IPS-20b (cell line): Measurements from ENCODE around the gene TSPAN31.

Experiments used
- H3K27ac ChIP-seq: one replicate; pipeline ENCODE4 v1.5.1; 2013; ENCODE audit warnings: low read length
- H3K27me3 ChIP-seq: 2 replicates; pipeline ENCODE4 v1.6.1; 2013; ENCODE audit warnings: mild to moderate bottlenecking, low read length, inconsistent platforms; ENCODE audit not compliant: insufficient read depth
- H3K36me3 ChIP-seq: 2 replicates; pipeline ENCODE4 v1.6.1; 2013; ENCODE audit warnings: low read depth, mild to moderate bottlenecking, inconsistent platforms, low read length, moderate library complexity; ENCODE audit not compliant: insufficient read depth
- H3K4me1 ChIP-seq: 2 replicates; pipeline ENCODE4 v1.6.1; 2013; ENCODE audit warnings: mild to moderate bottlenecking, control low read depth, inconsistent platforms, low read length, moderate library complexity; ENCODE audit not compliant: insufficient read depth
- H3K4me3 ChIP-seq: 2 replicates; pipeline ENCODE4 v1.5.1; 2013; ENCODE audit warnings: mild to moderate bottlenecking, low read length, inconsistent platforms
- H3K9ac ChIP-seq: 2 replicates; pipeline ENCODE4 v1.6.1; 2013; ENCODE audit warnings: low read depth, mild to moderate bottlenecking, inconsistent platforms, low read length, moderate library complexity
- H3K9me3 ChIP-seq: 2 replicates; pipeline ENCODE4 v1.6.1; 2013; ENCODE audit warnings: mild to moderate bottlenecking, low read depth, low read length, inconsistent platforms; ENCODE audit not compliant: insufficient read depth

TSPAN31 gene

DNA sequence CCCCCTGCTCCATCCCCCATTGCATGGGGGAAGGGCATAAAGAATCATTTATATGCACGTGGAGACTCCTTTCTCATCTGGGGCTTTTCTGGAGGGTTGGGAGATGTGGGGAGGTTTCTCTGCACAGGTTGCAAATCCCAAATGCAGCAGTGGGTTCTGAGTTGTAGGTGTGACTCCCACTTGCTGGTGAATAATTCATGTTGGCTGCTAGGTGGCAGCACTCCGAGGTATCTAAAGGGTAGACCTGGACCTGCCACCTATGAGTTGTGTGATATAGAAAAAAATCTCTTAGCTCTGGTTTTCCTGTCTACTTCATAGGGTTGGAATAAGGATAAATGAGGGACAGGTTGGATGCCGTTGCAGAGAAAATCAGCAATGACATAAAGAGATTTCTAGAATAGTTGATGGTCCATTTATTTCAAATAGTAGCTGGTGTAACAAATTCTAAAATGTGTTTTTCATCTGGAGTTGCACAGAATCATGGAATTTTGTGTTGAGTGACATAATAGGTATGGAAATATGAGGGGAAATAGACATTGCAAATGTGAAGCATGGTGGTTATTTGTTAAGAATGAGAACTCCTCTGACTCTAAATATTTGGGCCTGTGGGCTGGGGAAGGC, 14.6 kb downstream of the TSPAN31 start:
- Histone ChIP-seq H3K36me3 (no peaks in the 10 kb centered on the region), H3K9ac (no peak overlapping the region), H3K9me3 (no peaks in the 10 kb centered on the region), H3K4me3 (no peak overlapping the region), H3K27ac (no peak overlapping the region), H3K27me3 (peaks cover 67% of the 10 kb centered on the region), H3K4me1 (peaks cover 7% of the 10 kb centered on the region; the same call in 1 of the 2 replicates)

DNA sequence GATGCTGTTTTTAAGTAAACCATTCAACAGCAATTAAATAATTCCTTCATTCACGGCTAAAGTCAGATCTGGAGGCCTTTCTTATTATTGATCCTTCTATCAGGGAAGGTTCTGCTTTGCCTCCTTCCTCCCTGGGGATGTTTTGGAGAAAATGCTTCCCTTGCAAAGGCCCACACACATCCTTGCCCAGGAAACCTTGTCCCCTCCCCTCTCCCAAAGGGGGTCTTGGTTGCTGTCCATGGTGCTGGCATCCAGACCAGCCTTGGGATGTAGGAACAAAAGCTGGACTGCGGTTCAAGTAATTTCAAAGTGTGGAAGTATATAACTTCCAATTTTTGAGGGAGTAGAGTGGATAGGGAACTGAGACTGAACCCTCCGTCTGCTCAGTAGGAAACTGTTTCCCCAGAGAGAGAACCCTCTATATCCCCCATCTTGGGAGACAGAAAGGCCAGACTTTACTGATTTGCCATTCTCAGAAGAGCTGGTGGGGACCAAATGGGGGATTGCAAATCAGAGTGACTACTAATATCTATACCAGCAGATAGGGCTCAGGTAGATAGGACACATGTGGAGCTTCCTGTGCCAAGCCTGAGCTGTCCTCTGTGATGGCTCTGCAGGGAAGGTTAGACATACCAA, 15.6 kb downstream of the TSPAN31 start:
- Histone ChIP-seq H3K27me3 (peaks cover 72% of the 10 kb centered on the region), H3K36me3 (no peaks in the 10 kb centered on the region), H3K4me3 (no peak overlapping the region), H3K9me3 (no peaks in the 10 kb centered on the region), H3K4me1 (peaks cover 7% of the 10 kb centered on the region; the same call in 1 of the 2 replicates), H3K27ac (no peak overlapping the region), H3K9ac (no peak overlapping the region)

DNA sequence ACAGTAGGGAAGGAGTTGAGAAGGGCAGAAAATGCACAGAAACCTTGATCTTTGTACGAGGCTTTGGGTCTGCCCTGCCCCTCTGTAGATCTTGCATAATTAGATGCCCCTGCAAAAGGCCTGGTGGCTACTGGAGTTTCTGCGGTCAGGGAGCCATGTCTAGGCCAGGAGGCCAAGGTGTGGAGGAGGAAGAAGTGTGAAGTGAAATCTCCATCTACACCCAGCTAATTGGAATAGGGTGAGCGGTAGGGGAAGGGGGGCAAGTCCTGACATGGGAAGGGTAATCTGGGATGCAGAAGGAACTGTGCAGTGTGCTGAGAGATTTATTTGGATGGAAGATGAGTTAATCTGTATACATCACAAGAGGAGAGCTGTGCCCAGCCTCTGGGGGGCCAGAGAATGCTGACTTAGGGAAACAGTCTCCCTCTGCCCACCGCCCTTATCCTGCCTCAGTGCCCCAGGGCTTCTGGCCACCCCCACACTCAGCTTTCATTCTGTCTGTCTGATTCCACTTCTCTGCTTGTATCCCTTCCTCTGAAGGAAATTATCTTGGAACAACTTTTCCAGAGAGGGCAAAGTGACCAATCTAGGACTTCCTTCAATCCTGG, 16.7 kb downstream of the TSPAN31 start:
- peaks cover 72% of the 10 kb centered on the region for H3K27me3 ChIP-seq
- no peak overlapping the region for H3K4me3 ChIP-seq
- H3K4me1 ChIP-seq: peaks cover 6% of the 10 kb centered on the region; the same call in 1 of the 2 replicates
- H3K9me3 ChIP-seq: no peaks in the 10 kb centered on the region
- H3K27ac ChIP-seq: no peak overlapping the region
- H3K36me3 ChIP-seq: no peaks in the 10 kb centered on the region
- H3K9ac ChIP-seq: no peak overlapping the region

GRCh38 chr12:57762463-57762862, 17.6 kb downstream of the TSPAN31 start:
- H3K27ac ChIP-seq: no peak overlapping the region
- H3K4me1 ChIP-seq: peaks cover 9% of the 10 kb centered on the region; the same call in 1 of the 2 replicates
- no peak overlapping the region for H3K4me3 ChIP-seq
- H3K27me3 ChIP-seq: peaks cover 72% of the 10 kb centered on the region
- no peaks in the 10 kb centered on the region for H3K36me3 ChIP-seq
- H3K9ac ChIP-seq: no peak overlapping the region
- no peaks in the 10 kb centered on the region for H3K9me3 ChIP-seq

DNA sequence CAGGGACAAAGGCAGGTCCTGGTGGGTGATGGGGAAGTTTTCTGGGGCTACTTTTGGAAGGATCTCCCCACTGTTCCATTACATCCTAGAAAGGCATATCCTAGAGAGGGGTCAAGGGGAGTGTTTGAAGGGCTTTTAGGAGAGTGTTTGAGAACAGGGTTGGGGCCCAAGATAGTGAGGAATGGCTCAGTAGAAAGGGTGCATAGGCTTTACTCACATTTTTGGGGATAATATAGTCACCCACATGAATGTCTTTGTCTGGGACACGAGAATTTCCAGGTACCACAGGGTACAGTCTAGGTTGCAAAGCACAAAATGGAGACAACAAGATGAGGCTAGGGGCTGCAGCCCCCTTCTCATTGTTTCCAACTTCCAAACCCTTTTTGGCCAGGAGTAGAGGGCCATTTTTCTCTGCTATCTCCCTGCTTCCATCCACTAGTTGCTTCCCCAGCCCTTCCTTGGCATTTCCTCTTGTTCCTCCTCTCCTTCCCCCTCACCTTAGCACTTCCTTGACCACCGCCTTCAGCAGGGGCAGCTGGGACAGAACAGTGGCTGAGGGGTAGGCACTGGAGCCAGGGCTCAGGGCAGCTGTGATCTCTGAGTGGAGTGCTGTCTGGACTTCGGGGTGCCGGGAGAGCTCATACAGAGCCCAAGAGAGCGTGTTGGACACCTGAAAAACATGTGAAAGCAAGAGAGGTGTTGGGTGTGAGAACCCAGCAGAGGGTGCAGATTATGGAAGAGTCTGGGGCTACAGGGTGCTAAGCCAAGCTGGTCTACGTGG, 19.2 kb downstream of the TSPAN31 start:
- Histone ChIP-seq H3K27me3 (peaks cover 69% of the 10 kb centered on the region), H3K9me3 (no peaks in the 10 kb centered on the region), H3K4me1 (peaks cover 9% of the 10 kb centered on the region; the same call in 1 of the 2 replicates), H3K9ac (no peak overlapping the region), H3K4me3 (peak overlapping the region; percentile 82; the same call in 1 of the 2 replicates), H3K36me3 (peaks cover 14% of the 10 kb centered on the region), H3K27ac (no peak overlapping the region)

DNA sequence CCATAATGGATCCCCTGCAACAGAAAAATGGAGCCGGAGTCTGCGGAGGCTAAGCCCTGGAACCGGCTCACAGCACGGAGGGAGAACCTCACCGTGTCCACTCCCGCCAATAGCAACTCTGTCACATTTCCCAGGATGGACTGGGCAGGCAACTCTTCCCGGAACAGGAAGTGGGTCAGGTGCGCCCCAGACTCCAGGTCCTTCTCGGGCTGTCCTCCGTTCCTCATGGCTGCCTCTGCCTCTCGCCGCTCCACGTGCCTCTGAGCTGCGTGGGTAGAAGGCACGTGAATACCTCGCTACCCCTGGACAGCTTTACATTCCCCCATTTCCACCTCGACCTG, 19.8 kb downstream of the TSPAN31 start:
- peak overlapping the region; percentile 82 for H3K4me3 ChIP-seq
- H3K9ac ChIP-seq: peak overlapping the region; percentile 55; the same call in 1 of the 2 replicates
- peaks cover 9% of the 10 kb centered on the region; the same call in 1 of the 2 replicates for H3K4me1 ChIP-seq
- H3K27me3 ChIP-seq: peaks cover 69% of the 10 kb centered on the region
- no peak overlapping the region for H3K27ac ChIP-seq
- peaks cover 19% of the 10 kb centered on the region for H3K36me3 ChIP-seq
- no peaks in the 10 kb centered on the region for H3K9me3 ChIP-seq

DNA sequence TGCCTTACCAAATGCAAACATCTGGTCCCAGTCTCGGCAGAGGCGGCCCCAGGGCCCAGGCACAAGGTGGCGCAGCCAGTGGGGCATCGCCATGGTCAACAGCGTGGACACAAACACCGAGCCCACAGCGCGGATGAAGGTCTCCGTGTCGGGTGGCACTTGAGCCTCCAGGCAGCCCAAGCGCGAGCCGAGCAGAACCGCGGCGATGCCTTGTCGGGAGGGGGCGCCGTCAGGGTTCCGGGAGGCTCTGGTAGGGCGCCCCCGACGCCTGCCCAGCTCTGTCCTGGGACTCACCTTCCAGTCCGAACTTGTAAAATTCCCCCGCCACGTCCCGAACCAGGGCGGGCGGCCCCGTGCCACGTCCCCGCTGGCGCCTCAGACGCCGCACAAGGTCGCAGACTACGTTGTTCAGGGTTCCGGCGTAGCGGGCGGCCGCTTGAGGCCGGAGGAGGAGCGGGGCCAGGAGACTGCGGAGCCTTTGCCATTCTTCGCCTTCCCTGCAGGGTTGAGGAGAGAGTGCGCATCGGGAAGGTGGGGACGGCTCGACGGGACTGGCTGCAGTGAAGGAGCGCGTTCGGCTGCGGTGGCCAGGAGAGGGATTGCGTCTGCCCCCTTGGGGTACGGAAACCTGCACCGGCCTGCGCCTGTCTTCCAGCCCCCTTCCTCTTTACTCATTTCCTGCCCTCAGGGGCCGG, 20.3 kb downstream of the TSPAN31 start:
- peaks cover 24% of the 10 kb centered on the region for H3K36me3 ChIP-seq
- no peaks in the 10 kb centered on the region for H3K9me3 ChIP-seq
- H3K27me3 ChIP-seq: peaks cover 69% of the 10 kb centered on the region
- peaks cover 9% of the 10 kb centered on the region; the same call in 1 of the 2 replicates for H3K4me1 ChIP-seq
- no peak overlapping the region for H3K27ac ChIP-seq
- peak overlapping the region; percentile 55; the same call in 1 of the 2 replicates for H3K9ac ChIP-seq
- peak overlapping the region; percentile 82 for H3K4me3 ChIP-seq

DNA sequence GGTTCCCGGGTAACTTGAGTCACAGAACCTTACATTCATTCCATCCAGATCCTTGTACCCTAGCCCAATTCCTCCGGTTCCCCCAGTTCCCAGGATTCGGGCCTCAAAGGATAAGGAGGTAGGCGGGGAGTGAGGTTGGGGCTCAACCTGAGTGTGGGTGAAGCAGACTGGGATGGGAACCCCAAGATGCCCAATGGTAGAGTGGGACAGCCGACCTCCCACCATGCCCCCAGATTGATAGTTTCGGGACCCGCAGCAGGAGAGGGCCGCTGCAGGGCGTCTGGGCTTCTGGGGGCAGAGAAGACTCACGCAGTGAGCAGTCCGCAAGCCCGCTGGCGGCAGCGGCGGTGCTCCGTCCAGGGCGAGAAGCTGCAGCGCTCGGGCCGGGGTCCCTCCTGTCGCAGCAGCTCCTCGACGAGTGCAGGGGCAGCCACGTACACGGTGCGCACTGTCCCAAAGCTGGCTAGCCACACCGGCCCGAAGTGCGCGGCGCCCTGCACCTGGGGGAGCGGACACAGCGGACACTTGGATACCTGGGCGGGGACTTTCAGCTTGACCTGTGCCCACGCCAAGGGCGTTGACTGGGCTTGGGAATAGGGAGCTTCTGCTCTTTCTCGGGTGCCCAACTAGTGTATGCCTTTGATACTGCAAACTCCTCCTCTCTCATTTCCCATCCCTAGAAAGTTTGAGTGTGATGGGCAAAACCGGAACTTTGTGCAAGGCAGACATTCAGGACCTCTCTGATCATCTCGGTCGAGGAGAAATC, 21.0 kb downstream of the TSPAN31 start:
- peak overlapping the region; percentile 82 for H3K4me3 ChIP-seq
- H3K27ac ChIP-seq: no peak overlapping the region
- H3K36me3 ChIP-seq: peaks cover 32% of the 10 kb centered on the region
- H3K4me1 ChIP-seq: peaks cover 9% of the 10 kb centered on the region; the same call in 1 of the 2 replicates
- peaks cover 66% of the 10 kb centered on the region for H3K27me3 ChIP-seq
- H3K9ac ChIP-seq: no peak overlapping the region
- H3K9me3 ChIP-seq: no peaks in the 10 kb centered on the region

- H3K4me3 ChIP-seq: peak within 1 kb of the TSS; percentile 82
- H3K27ac ChIP-seq: no peak within 1 kb of the TSS
- H3K9me3 ChIP-seq: no peaks in the 10 kb centered on the region
- H3K9ac ChIP-seq: peak within 1 kb of the TSS; percentile 33; the same call in 1 of the 2 replicates
- H3K4me1 ChIP-seq: peaks cover 9% of the 10 kb centered on the region; the same call in 1 of the 2 replicates
- peaks cover 34% of the 10 kb centered on the region for H3K36me3 ChIP-seq
- H3K27me3 ChIP-seq: peaks cover 58% of the 10 kb centered on the region
These were observed 21.8 kb downstream of the TSPAN31 start, which contains the start of gene CYP27B1 for GRCh38 chr12:57766464-57767304. TSS of gene CYP27B1 (minus strand) at chr12:57767078. CDS start at chr12:57767041, 37 bp downstream.

- Histone ChIP-seq H3K36me3 (peaks cover 34% of the 10 kb centered on the region), H3K4me3 (peak overlapping the region; percentile 82; the same call in 1 of the 2 replicates), H3K9ac (peak overlapping the region; percentile 33; the same call in 1 of the 2 replicates), H3K27ac (no peak overlapping the region), H3K27me3 (peaks cover 57% of the 10 kb centered on the region), H3K4me1 (peaks cover 9% of the 10 kb centered on the region; the same call in 1 of the 2 replicates), H3K9me3 (no peaks in the 10 kb centered on the region)
These were observed 22.5 kb downstream of the TSPAN31 start for GRCh38 chr12:57767305-57767698.
